ENCODE data around the gene CTTN.

The CTTN gene

DNA sequence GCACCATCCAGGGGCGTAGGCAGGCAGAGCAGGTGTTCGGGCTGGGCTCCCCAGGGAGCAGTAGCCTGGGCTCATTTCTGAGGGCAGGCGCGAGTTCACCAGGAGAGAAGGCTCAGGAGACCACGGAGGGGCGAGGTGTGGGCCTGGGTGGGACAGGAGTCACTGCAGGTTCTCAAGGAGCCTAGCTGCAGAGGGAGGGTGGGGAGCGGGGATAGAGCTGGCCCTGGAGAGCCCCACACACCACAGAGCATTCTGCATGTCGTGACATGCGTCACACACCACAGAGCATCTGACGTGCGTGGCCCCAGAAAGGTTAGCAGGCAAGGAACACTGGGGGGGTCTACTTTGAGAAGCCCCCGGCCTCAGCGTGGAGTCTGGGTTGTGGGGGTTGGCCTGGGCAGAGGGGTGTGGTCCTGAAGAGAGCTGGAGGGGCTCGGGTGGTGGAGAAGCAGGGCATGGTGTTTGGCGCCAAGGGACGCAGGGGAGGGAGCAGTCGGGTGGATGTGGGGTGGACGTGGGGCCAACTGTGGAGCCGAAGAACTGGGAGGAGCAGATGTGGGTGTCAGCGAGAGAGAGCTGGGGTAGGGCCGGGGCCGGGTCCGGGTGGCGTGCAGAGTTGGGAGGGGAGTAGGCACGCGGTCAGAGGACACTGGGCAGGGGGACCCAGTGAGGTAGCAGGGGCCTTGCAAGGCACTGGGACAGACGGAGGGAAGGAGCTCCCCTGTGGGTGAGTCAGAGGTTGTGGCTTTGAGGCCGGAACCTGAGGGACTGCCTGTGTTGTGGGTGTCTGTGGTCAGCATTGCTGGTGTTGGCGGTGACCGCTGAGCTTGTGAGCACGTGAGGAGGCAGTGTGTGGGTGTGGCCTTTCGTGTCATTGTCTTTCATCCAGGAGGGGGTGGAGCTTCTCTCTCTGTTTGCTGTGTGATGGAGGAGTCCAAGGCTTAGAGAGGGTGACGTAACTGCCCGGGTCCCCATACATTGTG lies 25.5 kb downstream of the CTTN start:
- DNase-seq (ENCODE audit: low read depth), result peak; percentile 34
- H3K4me3 ChIP-seq (ENCODE audit: low read depth, low read length), result no peak overlapping the region

DNA sequence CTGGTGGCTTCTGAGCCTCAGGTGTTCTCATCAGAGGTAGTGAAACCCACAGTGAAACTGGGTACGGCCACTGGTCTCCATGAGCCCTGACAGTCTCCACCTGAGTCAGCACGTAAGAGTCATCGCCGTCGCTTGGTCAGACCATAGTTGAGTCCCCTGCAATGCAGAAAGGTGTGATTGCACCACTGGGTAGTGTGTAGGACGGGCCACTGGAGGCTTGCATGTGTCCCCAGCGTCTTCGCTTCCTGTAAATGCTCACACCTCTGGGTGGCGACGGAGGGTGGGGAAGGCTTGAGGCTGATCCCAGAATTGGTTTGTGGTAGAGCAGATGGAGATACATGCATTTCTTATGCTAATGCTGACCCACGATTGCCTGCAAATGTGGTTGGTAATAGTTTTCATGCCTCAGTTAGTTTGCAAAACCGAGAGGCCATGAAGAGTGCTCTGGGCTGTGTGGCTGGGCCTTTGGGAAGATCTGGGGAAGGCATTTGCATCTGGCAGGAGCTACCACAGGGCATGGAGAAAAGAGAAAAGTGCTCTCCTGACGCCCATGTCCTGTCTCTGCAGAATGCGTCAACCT lies 26.5 kb downstream of the CTTN start:
- H3K4me3 ChIP-seq (ENCODE audit: low read depth, low read length), result no peak overlapping the region
- no peak for DNase-seq (ENCODE audit: low read depth)

DNA sequence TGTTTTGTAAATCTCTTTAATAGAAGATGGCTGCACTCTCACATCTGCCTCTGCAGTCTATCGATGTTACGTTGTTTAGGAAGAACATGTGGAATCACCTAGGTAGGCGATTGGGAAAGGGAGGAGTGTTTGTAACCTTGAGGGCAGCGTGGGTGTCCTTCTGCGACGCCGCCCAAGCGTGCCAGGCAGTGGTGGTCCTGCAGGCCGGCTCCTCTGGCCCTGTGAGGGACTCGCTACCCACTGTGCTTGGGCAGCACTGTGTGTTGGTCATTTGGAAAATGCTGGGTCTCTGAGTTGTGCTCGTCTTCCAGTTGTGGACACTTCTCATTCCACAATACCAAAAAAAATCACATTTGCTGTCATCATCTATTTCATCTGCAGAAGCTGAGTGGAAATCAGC lies 29.1 kb downstream of the CTTN start:
- no peak overlapping the region for H3K4me3 ChIP-seq (ENCODE audit: low read depth, low read length)
- DNase-seq (ENCODE audit: low read depth), result no peak

DNA sequence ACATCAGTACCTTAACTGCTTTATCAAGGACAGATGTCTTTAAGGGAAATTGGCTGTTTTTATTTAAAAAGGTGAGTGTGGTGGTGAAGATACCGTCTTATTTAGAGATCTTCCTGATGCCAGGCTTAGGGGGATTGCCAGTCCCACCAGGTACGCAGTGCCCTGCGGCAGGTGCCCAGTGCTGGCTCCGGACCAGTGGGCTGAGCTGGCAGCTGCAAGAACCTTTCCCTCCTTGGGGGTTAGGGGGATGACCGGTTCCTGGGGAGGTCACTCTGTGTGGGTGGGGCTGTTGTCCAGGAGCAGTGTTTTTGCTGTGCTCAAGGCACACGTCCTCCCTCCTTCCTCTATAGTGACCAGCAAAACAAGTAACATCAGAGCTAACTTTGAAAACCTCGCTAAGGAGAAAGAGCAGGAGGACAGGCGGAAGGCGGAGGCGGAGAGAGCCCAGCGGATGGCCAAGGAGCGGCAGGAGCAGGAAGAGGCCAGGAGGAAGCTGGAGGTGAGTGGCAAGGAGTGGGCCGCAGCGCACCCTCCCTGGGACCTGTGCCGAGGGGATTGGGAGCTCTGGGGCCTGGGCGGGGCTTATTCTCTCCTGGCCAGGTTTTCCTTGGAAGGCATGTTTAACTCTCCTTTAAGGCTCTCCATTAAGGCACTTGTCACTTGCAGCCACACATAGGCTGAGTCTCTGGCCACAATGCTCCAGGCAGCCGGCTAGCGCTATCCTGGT lies 30.5 kb downstream of the CTTN start:
- DNase-seq (ENCODE audit: low read depth), result no peak
- H3K4me3 ChIP-seq (ENCODE audit: low read depth, low read length), result no peak overlapping the region

DNA sequence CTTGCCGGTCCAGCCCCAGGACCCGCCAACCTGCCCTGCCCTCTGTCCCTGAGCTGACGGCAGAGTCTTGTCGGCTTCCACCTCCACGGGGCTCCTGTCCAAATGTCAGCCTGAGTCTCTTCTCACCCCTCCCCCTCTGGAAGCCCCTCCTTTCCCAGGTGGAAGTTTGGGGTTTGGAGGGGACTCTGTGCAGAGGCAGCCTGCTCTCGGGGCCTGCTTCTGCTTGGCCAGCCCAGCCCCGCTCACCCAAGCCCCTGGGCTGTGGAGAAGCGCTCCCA lies 31.0 kb downstream of the CTTN start:
- no peak overlapping the region for H3K4me3 ChIP-seq (ENCODE audit: low read depth, low read length)
- no peak for DNase-seq (ENCODE audit: low read depth)

DNA sequence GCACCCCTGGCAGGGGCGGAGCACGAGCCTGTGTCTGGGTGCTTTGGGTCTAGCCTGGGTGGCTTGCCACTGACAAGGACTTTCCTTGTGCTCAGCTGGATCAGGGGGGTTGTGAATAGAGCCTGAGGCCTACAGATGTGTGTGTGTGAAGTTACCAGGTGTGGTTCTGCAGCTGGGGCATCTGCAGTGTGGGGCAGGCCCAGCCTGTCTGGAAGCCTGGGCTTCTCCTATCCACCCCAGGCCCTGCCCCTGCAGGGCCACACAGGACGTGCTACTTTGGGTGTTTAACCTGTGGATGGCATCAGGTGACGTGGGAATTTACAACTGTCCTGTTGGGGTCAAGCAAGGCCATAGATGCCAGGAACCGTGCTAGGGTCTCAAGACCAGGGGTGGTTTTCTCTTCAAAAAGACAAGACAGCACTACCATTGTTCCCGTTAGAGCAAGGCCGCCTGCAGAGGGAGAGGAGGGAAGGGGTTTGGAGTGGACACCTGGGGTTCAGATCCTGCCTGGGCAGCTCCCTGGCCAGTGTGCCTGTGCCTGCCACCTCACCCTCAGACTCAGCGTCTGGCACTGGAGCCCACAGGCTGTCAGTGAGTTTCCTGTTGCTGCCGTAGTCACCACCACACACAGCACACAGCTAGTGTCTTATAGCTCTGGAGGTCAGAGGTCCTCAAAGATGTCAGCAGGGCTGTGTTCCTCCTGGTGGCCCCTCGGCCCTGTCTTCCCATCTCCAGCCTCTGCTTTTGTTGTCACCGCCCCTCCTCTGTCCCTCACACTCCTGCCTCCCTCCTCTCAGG lies 31.6 kb downstream of the CTTN start:
- no peak overlapping the region for H3K4me3 ChIP-seq (ENCODE audit: low read depth, low read length)
- no peak for DNase-seq (ENCODE audit: low read depth)

DNA sequence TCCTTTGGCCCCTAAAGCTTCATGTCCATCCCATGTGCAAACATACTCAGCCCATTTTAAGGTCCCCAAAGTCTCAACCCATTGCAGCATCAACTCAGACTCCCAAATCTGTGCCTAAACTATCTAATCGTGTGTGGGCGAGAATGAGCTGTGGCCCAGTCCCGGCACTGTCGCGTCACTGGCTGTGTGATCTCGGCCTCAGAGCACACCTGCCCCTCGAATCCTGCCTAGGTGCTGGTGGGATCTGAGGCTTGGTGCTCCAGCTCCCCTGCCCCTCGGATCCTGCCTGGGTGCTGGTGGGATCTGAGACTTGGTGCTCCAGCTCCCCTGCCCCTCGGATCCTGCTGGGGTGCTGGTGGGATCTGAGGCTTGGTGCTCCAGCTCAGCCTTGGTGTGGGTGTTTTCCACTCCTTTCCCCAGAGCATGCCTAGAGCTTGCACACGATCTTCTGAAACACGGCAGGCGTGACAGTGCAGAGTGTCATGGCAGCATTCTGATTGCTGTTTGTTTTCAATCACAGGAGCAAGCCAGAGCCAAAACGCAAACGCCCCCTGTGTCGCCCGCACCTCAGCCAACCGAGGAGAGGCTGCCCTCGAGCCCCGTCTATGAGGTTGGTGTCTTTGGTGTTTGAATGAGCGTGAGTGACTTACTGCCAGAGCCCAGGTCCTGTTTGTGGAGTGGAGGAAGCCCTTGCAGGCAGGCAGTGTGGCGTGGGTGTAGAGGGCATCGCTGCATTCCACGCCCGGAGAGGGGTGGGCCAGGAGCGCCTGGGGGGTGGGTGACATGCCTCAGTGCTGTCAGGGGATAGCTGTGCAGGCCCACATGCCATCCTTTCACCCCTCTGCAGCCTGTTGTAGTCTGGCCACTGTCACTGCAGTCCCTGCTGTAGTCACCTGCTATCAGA lies 32.6 kb downstream of the CTTN start:
- no peak overlapping the region for H3K4me3 ChIP-seq (ENCODE audit: low read depth, low read length)
- no peak for DNase-seq (ENCODE audit: low read depth)

DNA sequence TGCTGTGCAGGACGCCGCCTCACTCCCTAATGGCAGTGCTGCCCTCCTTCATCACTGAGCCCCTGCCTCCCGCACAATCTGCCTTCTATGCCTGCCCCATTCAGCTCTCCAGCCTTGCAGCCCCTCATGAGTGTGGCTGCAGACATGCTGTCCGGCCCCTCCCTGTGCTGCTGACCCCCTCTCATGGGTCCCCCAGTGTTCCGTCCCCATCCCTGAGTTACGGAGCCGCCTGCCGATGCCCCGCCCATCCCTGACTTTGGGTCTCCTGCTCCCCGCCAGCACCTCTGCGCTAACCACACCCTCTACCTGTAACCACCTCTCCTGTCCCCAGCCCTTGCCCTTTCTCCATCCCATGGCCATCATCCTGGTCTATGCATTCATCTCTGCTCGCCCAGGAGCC lies 33.3 kb downstream of the CTTN start:
- H3K4me3 ChIP-seq (ENCODE audit: low read depth, low read length), result no peak overlapping the region
- DNase-seq (ENCODE audit: low read depth), result no peak

DNA sequence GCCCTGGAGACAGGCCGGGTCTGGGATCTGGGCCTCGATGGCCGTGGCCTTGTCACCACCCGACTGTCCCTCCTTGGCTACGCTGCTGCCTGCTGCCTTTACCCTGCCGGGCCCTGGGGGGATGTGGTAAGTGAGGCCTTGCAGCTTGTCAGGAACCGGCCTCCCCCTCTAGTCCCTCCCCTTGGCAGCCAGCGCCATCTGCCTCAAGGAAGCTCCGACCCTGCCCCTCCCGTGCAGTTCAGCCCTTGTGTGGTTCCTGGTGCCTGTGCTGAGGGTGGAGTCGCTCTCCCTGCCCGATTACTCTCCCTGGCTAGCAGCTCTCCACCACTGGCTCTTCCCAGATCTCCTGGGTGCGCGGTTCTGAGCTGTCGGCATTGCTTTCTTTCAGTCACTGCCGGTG lies 33.7 kb downstream of the CTTN start:
- H3K4me3 ChIP-seq (ENCODE audit: low read depth, low read length), result no peak overlapping the region

DNA sequence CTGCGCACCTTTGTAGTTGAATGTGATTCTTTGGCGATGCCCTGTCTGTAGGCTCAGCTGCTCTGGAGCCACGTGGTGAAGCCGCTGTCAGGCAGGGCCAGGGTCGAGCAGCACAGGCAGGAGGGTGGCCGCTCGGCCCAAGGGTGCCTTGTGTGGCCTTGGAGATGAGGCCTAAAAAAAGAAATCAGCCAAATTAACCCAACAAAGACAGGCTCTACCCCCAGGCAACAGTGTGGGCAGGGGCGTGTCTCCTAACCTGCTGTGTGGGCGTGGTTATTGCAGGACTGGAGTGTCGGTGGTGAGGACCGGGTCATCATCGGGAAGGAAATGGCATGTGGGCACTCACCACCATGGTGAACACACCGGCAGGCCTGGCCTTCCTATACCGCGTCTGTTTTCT lies 34.3 kb downstream of the CTTN start:
- no peak for DNase-seq (ENCODE audit: low read depth)
- H3K4me3 ChIP-seq (ENCODE audit: low read depth, low read length), result no peak overlapping the region

More for the DNA sequence above, 33.7 kb downstream of the CTTN start:
- DNase-seq (ENCODE audit: low read depth), result no peak

DNA sequence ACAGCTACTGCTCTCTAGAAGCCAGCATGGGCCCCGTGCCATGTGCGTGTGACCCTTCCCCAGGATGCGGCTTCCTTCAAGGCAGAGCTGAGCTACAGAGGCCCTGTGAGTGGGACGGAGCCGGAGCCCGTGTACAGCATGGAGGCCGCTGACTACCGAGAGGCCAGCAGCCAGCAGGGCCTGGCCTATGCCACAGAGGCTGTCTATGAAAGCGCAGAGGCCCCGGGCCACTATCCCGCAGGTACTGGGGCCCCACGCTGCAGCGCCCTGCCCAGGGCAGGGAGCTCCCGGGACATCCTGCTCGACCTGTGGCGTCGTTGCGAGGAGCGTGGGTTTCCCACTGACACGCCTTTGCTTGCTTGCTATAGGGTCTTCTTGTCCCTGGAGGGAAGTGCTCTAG lies 34.7 kb downstream of the CTTN start:
- DNase-seq (ENCODE audit: low read depth), result no peak
- no peak overlapping the region for H3K4me3 ChIP-seq (ENCODE audit: low read depth, low read length)

DNA sequence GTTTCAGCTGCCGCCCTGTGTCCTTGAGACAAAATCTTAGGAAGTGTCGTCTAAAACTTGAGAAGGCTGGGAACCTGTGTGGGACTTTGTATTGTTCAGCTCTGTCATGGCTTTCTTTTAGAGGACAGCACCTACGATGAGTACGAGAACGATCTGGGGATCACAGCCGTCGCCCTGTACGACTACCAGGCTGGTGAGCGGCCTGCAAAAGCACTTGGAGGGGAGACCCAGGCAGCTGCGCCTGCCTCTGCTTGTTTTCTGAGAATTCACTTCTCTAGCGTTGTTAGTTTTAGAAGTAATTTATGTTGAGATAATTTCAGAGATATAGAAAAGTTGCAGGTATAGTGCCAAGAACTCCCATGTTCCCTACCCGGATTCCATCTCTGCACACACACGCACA lies 35.2 kb downstream of the CTTN start:
- H3K4me3 ChIP-seq (ENCODE audit: low read depth, low read length), result no peak overlapping the region

DNA sequence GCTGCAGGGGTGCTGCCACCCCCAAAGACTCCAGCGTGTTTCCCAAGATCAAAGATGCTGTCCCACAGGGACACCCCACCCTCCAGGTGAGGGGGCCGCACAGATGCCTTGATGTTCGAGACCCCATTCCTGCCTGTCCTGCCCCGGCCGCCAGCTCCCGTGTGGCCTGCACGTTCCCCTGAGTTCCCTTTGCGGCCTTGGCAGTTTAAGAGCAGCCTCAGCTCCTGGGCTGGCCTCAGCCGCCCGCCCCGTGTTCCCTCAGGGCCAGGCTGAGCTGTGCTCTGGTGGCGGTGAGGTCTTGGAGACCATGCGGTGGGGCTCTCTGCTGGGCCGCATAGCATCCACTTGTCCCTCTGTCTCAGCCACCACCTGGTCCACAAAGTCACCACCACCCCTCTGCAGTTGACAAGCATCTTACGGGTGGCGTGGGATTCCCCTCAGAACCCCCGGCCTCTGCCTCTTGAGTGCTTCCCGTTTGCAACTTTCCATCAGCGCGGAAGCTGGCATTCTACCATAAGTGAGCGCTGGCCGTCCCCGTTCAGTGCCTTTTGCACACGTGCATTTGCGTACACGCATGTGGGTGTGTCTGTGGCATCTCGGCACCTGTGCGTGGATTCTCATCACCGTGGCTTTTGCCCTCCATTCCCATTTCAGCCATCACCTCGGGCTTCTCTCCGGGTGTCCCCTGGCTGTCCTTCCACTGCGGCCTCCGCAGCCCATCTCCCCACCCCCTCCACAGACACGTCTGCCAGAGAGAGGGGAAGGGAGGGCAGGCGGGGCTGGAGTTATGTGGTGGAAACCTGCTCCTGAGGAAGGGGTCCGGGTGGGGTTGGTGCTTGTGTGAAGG lies 35.9 kb downstream of the CTTN start:
- H3K4me3 ChIP-seq (ENCODE audit: low read depth, low read length), result no peak overlapping the region
- DNase-seq (ENCODE audit: low read depth), result no peak

More for the DNA sequence above, 35.2 kb downstream of the CTTN start:
- no peak for DNase-seq (ENCODE audit: low read depth)

DNA sequence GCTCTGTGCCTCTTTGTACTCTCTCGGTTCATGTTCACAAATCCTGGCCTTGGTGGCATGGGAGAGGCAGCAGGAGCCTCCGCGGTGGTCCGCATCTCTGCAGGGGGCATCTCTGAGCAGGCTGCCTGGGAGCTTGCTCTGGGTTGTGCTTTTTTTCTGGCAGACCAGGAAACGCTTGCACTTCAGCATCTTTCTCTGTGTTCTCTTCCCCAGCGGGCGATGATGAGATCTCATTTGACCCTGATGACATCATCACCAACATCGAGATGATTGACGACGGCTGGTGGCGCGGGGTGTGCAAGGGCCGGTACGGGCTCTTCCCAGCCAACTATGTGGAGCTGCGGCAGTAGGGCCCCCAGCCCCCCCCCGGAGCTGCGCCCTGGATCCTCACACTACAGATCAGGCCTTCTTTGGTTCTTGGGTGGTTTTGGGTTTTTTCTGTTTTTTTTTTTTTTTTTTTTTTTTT lies 36.5 kb downstream of the CTTN start:
- no peak for DNase-seq (ENCODE audit: low read depth)

DNA sequence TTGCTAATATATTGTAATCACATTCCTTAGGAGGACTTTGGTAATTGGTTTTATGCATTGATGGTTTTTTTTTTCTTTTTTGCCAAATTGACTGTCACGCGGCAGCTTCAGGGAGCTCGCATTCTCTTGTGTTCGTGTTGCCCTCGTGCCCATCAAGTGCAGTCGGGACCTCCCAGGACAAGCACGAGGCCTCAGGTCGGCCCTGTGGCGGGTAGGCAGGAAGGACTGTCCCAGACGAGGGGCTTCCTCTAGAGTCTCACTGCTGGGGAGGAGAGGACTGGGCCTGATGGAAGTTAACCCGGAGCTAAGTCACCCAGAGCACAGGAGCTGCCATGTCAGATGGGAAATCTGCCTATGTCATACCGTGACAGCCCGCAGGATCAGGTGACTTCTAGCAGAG lies 37.0 kb downstream of the CTTN start:
- H3K4me3 ChIP-seq (ENCODE audit: low read depth, low read length), result no peak overlapping the region
- no peak for DNase-seq (ENCODE audit: low read depth)

More for the DNA sequence above, 36.5 kb downstream of the CTTN start:
- H3K4me3 ChIP-seq (ENCODE audit: low read depth, low read length), result no peak overlapping the region

DNA sequence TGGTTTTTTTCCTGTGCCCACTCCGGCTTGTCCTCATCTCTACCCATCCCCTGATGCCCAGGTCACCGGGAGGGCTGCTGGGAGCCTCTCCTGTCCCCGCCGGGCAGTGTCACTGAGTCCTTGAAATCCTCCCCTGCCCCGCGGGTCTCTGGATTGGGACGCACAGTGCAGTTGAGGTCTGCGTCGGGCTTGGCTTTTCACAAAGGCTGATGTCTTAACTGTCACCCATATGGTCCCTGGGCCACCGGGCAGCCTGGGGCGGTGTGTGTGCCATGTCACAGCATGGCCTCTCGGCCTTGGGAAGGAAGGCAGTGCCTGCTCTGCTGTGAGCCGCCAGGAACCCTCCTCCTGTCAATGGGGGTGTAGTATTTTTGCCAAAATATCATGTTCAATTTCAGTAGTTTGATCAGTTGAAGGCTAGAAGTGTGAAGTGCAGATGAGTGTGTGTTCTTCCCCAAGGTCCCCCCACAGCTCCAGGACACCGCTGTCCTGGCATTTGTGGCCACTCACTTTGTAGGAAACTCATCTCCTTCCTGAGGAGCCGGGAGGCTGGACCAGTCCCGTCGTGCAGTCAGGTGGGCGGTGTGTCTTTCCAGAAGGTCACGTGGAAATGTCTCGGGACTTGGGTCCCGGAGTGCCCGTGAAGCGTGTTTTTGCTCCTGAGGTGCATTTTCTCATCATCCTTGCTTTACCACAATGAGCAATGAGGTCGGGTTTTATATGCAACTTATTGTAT lies 37.6 kb downstream of the CTTN start:
- no peak for DNase-seq (ENCODE audit: low read depth)
- H3K4me3 ChIP-seq (ENCODE audit: low read depth, low read length), result no peak overlapping the region

DNA sequence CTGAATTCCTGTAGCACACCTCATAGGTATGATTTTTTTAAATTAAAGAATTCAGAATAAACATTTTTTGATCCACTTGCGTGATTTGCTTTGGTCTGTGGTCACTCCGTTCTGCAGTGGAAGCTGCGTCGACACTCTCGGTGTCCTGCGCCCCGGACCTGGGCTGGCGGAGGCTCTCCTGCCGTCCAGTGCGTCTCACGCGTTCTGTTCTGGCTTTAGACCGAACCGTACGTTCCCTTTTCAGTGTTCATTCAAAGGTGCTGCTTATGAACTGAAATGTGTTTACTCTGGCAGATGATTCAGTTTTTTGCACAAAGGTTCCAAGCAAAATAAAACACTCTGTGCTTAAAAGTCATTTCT lies 38.2 kb downstream of the CTTN start:
- no peak overlapping the region for H3K4me3 ChIP-seq (ENCODE audit: low read depth, low read length)
- no peak for DNase-seq (ENCODE audit: low read depth)
